CD4-positive, alpha-beta T cell treated with Interferon gamma for 1 hour (primary cell): ENCODE measurements around the gene ZNRF3.

Experiments used
- DNase-seq: peaks from one replicate; pipeline ENCODE4 v3.0.0-alpha.2; 2020

The ZNRF3 gene

GRCh38 chr22:28953976-28954880 lies 70.9 kb downstream of the ZNRF3 start:
- no peak for DNase-seq

GRCh38 chr22:28955817-28956216 lies 72.4 kb downstream of the ZNRF3 start:
- DNase-seq, result peak; percentile 68

GRCh38 chr22:28956506-28956905 lies 73.1 kb downstream of the ZNRF3 start:
- DNase-seq, result no peak

DNA sequence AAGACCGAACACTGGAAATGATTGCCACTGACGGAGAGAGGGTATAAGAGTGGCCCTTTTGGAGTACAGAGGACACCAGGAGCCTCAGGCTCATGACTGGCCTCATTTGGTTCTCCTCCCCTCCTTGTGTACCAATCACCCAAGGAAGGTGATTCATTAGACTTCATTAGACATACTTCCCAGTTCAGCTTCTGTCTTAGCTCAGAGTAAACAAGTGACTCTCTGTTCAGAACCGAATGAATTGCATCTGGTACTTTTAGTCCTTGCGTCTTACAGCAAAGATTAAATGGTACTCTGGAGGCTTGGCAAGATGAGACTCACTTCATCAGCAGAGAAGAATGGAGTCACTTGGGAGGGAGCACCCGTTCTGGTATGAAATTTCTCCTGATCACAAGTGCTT lies 75.2 kb downstream of the ZNRF3 start:
- DNase-seq, result no peak

GRCh38 chr22:28962042-28962554 lies 78.7 kb downstream of the ZNRF3 start:
- no peak for DNase-seq

DNA sequence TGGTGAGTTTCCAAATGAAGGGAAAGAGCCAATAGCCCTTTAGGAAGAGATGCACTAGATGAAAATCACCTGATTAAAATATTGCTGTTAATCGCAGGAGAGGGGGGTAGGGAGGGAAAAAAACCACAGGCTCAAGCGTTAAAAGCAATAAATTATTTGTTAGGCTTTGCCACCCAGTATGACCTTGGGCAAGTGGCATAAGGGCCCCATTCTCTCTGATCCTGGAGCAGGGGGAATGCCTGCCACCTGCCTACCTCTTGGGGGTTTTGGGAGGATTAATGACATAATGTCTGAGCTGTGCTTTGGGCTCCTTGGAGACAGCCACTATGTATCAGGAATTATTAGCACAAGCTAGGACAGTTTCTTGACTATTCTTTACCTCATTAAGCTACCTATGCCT lies 80.0 kb downstream of the ZNRF3 start:
- DNase-seq, result no peak

GRCh38 chr22:28967163-28967665 lies 83.8 kb downstream of the ZNRF3 start:
- DNase-seq, result no peak

- no peak for DNase-seq
Observed at GRCh38 chr22:28967969-28968368, 84.6 kb downstream of the ZNRF3 start.

GRCh38 chr22:28969401-28970168 lies 86.2 kb downstream of the ZNRF3 start:
- DNase-seq, result no peak

- no peak for DNase-seq
Observed at GRCh38 chr22:28973352-28973751, 90.0 kb downstream of the ZNRF3 start.

- DNase-seq, result no peak
Observed at GRCh38 chr22:28977060-28977459, 93.7 kb downstream of the ZNRF3 start.

GRCh38 chr22:28977481-28977971 lies 94.2 kb downstream of the ZNRF3 start:
- no peak for DNase-seq

DNA sequence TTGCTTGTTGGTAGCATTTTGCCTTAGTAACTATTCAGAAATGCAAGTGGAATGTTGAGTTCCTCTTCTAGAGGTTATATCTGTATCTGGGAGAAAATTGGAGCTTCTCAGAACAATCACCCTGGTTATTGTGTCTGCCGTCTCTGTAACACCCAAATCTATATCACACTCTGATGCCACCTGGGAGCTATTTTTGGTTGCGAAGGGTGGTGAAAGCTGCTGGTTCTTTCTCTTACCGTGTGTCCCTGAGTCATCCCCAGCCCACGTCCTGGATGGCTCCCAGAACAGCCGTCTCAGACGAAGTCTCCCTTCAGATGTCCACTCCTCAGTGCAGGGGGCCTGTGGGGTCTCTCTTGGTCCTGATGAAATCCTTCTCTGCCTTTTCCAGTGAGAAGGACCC lies 94.8 kb downstream of the ZNRF3 start:
- DNase-seq, result no peak

DNA sequence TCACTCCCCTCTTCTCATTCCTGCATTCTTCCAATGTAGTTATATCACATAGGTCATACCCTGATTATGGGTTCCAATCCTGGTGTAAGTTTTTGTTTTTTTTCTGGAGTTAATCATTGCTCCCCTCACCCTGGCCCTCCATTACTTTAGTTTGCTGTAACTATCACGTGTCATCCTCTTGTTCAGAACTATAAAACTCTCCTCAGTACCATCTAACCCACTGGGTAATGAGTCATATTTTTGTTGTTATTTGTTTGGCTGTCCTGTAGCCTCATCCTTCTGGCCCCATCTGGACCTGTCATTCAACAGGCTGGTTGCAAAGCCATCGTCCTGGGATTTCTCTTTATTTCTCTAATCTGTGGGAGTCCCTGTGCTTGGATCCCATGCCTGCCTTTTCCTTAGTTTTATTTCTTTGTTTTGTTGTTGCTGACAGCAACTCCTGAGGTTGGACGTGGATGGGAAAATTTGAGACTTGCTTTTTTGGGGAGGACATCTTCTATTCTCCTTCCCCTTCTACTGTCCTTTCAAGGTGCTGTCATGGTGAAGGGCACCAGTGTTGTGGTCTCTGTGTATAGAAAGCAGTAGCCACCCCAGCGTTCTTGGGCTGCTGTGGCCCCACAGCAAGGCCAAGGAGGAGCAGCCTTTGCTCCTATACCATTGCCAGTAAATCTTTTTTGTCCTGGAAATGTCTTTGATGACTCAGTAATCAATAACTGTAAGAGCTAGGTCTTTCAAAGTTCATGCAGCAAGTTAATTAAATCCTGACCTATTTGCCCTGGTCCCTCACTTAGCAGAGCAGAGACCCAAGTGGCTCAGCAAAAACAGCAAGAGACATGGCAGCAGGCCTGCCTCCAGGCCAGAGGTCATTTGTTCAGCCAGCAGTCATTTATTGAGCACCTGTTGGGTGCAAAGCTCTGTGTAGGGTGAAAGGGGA lies 95.8 kb downstream of the ZNRF3 start:
- DNase-seq, result no peak

DNA sequence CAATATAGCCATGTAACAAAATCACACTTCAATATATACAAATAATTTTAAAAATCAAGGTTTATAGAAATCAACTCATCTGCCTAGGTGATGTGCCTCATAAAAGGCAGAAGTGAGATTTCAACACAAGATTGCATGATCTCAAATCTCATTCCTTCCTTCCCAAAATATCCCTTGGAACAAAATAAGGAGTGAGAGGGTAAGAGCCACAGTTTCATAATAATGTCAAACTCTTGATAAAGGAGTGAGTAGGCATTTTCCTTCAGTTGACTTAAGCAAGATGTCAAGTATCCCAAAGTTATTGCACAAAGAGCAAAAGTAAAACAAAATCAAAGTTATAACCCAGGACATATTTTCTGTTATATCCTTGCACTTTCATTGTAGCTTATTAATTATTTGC lies 97.0 kb downstream of the ZNRF3 start:
- no peak for DNase-seq

GRCh38 chr22:28981818-28982499 lies 98.6 kb downstream of the ZNRF3 start:
- DNase-seq, result no peak

DNA sequence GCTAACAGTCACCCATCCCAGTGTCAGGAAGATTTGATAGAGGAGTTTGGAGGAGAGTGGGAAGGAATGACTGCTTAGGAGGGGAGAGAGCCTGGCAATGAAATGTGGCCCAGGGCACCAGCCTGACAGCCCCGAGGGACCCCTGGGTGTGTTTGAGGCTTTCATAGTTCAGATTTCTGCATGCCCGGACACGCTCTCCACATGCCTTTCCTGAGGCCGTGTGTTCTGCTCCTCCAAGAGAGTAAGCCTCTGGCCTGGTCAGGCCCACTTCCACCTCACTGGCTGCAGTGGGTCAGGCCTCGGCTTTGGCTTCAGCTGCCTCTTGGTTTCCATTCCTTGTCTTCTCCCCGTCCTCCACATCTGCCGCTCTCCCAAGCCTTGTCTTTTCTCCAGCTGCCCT lies 99.8 kb downstream of the ZNRF3 start:
- no peak for DNase-seq

DNA sequence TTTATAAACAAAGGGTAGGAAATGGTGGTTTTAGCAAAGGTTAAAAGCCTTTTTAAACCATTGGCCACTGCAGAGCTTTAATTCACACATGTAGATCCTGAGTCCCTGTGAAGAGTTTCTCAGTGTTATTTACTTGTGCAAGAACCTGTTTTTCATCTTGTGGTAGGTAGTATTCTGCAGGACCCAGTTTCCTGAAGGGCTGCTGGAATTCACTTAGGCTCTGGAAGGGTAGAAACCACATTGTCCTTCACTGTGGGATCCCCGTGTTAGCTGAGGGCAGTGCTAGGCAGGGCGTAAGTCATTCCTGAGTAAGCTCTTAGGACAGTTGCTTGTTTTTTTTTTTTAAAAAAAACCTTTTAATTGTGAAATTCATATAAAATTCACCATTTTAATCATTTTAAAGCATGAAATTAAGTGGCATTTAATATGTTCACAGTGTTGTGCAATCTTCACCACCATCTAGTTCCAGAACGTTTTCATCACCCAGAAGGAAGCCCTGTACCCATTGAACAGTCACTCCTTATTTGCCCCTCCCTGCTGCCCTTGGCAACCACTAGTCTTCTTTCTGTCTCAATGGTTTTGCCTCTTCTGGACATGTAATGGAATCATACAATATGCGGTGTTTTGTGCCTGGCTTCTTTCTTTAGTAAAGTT lies 100.5 kb downstream of the ZNRF3 start:
- no peak for DNase-seq

DNA sequence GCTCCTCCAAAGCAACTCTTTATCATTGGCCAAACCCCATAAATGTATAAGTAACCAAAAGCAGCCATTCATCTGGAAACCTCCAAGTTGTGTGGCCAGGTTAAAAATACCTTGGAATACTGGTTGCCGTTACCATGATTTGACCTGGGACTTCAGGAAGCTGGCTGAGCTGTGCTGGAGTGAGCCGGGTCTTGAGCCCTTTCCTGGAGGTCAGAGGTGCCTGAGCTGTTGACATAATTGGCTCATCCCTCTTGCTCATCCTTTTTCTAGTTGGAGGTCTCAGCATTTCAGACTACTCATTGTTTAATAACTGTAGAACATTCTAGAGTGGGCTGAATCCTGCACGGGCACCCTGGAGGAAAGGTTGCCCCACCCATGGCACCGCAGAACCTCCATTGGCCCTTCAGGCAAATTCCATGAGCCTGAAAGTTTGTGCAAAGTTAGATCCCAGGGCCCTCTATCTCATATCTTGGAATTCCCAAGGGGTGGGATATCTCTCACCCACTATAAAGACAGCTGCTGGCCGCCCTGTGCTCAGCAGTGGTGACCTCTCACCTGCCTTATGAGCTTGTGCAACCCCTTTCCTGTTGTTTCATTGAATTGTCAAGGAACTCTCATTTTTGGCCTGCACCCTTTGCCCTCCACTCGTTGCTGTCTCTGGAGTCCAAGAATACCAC lies 101.2 kb downstream of the ZNRF3 start:
- DNase-seq, result no peak

DNA sequence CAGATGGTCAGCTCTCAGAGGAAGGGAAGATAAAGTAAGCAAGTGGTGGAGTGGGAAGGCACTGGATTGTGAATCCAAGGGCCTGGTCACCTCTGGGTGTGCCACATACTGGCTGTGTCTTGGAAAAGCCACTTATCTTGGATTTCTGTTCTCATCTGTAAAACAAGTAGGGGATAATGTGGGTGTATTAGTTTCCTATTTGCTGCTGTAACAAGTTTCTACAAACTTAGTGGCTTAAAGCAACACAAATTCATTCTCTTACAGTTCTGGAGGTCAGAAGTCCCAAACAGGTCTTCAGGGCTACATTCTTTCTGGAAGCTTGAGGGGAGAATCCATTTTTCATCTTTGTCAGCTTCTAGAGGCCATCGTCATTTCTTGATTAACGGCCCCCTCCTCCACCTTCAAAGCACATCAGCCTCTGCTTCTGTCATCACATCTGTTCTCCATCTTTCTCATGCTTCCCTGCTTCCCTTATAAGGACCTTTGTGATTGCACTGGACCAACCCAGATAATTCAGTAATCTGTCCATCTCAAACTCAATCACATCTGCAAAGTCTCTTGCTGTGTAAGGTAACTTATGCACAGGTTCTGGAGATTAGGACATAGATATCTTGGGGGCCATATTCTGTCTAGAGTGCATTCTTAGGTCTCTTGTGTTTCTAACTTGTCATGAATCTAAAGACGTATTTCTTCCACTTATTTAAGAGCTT lies 102.4 kb downstream of the ZNRF3 start:
- no peak for DNase-seq
